PC-9 (cell line): Measurements from ENCODE around the gene HOMER3. TPM values are rescaled to one million over a fixed set of nuclear protein-coding genes. Genes with fewer than 3 reads are reported as not detected.

Experiments
- BruUV-seq: library from RNA; stranded (reverse); fragments of 400-500 nt; replicated peaks from 2 replicates; lab custom pipeline; 2021; lab: Mats Ljungman, UMichigan
- CTCF ChIA-PET: fragments of 300-600 bp; sonication (Branson Sonifier 250); formaldehyde crosslinking; loops from one replicate; lab custom pipeline; 2022; ENCODE audit warnings: antibody characterized with exemption; lab: Charles Lee
- POLR2A ChIA-PET: fragments of 300-600 bp; sonication (Branson Sonifier 250); formaldehyde crosslinking; loops from one replicate; lab custom pipeline; 2022; ENCODE audit warnings: antibody characterized with exemption; ENCODE audit not compliant: unreplicated experiment; lab: Charles Lee
- DNase-seq, 2 experiments: peaks; one replicate each; pipeline versions ENCODE4 v3.0.0 to v3.0.0-alpha.2; 2015 to 2022; ENCODE audit warnings: mixed read lengths in 1 of 2
- H2AFZ ChIP-seq: fragments of 200-600 bp; sonication (generic); 2 replicates; pipeline ENCODE4 v1.8.1; 2017; ENCODE audit warnings: antibody characterized with exemption
- H3F3A ChIP-seq: fragments of 200-600 bp; sonication (generic); 2 replicates; pipeline ENCODE4 v1.8.1; 2017; ENCODE audit warnings: antibody characterized with exemption, mild to moderate bottlenecking, low read depth; ENCODE audit not compliant: insufficient read depth
- H3K27ac ChIP-seq: fragments of 200-600 bp; sonication (generic); 2 replicates; pipeline ENCODE4 v1.6.1; 2016; ENCODE audit warnings: mixed run types
- H3K27me3 ChIP-seq: fragments of 200-600 bp; sonication (generic); 2 replicates; pipeline ENCODE4 v1.6.1; 2016; ENCODE audit warnings: low read depth, mixed run types; ENCODE audit not compliant: insufficient read depth
- H3K36me3 ChIP-seq: fragments of 200-600 bp; sonication (generic); 2 replicates; pipeline ENCODE4 v1.6.1; 2016; ENCODE audit warnings: low read depth, mixed run types
- H3K4me1 ChIP-seq: fragments of 200-600 bp; sonication (generic); replicated peaks from 2 replicates; pipeline ENCODE4 v1.6.1; 2016; ENCODE audit warnings: mixed run types; ENCODE audit not compliant: insufficient read depth
- H3K4me2 ChIP-seq: fragments of 200-600 bp; sonication (generic); 2 replicates; pipeline ENCODE4 v1.6.1; 2017; ENCODE audit warnings: mixed run types
- H3K4me3 ChIP-seq: fragments of 200-600 bp; sonication (generic); 2 replicates; pipeline ENCODE4 v1.6.1; 2016; ENCODE audit warnings: mixed run types
- H3K79me2 ChIP-seq: fragments of 200-600 bp; sonication (generic); 2 replicates; pipeline ENCODE4 v1.6.1; 2017; ENCODE audit warnings: low read depth, mixed run types
- H3K9me2 ChIP-seq: fragments of 200-600 bp; sonication (generic); 2 replicates; pipeline ENCODE4 v1.8.1; 2017; ENCODE audit warnings: mild to moderate bottlenecking; ENCODE audit not compliant: insufficient read depth
- H3K9me3 ChIP-seq: fragments of 200-600 bp; sonication (generic); 2 replicates; pipeline ENCODE4 v1.8.1; 2016; ENCODE audit warnings: low read depth; ENCODE audit not compliant: insufficient read depth
- H4K20me1 ChIP-seq: fragments of 200-600 bp; sonication (generic); 2 replicates; pipeline ENCODE4 v1.8.1; 2017; ENCODE audit not compliant: insufficient read depth
- CTCF ChIP-seq: fragments of 200-600 bp; sonication (generic); conservative IDR thresholded peaks from 2 replicates; pipeline ENCODE4 v1.6.1; 2017; ENCODE audit warnings: mixed run types, antibody characterized with exemption, mild to moderate bottlenecking, moderate library complexity
- EZH2 ChIP-seq: fragments of 200-600 bp; sonication (generic); IDR thresholded peaks from 2 replicates; pipeline ENCODE4 v1.8.0; 2017; ENCODE audit warnings: antibody characterized with exemption, low read depth
- intact Hi-C: fragments of 100-400 bp; cut with micrococcal nuclease; formaldehyde crosslinking; loops from one replicate; pipeline ENCODE4 v1.10.0; 2022; ENCODE audit not compliant: unreplicated experiment
- total RNA-seq: library from RNA; stranded (reverse); gene quantifications from 2 replicates; pipeline ENCODE4 v1.2.3, GENCODE V29; 2021

HOMER3 gene
- total RNA-seq, 1 experiment from 2014 or later = 55.7 TPM

- Histone ChIP-seq H3K9me3 (no peaks in the 10 kb centered on the region), H4K20me1 (peaks cover 12% of the 10 kb centered on the region), H3K4me3 (no peak overlapping the region), H3K4me1 (peaks cover 17% of the 10 kb centered on the region), H3K36me3 (peaks cover 15% of the 10 kb centered on the region), H2AFZ (no peak overlapping the region), H3K4me2 (no peak overlapping the region), H3K9me2 (no peaks in the 10 kb centered on the region), H3K79me2 (peaks cover 45% of the 10 kb centered on the region), H3K27me3 (no peaks in the 10 kb centered on the region), H3K27ac (no peak overlapping the region), H3F3A (peaks cover 11% of the 10 kb centered on the region; the same call in 1 of the 2 replicates)
- ChIA-PET CTCF (no interaction called here), POLR2A (no interaction called here)
- intact Hi-C loops = no loop called here
- BruUV-seq = no TSS peak
- TF ChIP-seq EZH2 = no peak
- DNase-seq = no peak
Observed at GRCh38 chr19:18921593-18921992, 19.4 kb downstream of the HOMER3 start.

- no TSS peak for BruUV-seq
- Histone ChIP-seq H3F3A (peaks cover 9% of the 10 kb centered on the region; the same call in 1 of the 2 replicates), H3K36me3 (peaks cover 16% of the 10 kb centered on the region), H3K4me1 (peaks cover 17% of the 10 kb centered on the region), H3K9me3 (no peaks in the 10 kb centered on the region), H2AFZ (no peak overlapping the region), H4K20me1 (peaks cover 24% of the 10 kb centered on the region), H3K9me2 (no peaks in the 10 kb centered on the region), H3K79me2 (peaks cover 56% of the 10 kb centered on the region), H3K4me2 (peak overlapping the region; percentile 98), H3K27me3 (no peaks in the 10 kb centered on the region), H3K27ac (no peak overlapping the region), H3K4me3 (peak overlapping the region; percentile 72)
- TF ChIP-seq CTCF (no peak), EZH2 (no peak)
- ChIA-PET POLR2A (no interaction called here), CTCF (no interaction called here)
- no peak for DNase-seq
- intact Hi-C loops = no loop called here
Observed at GRCh38 chr19:18920400-18920799, 20.6 kb downstream of the HOMER3 start.

GRCh38 chr19:18919900-18920214, 21.2 kb downstream of the HOMER3 start:
- CTCF ChIA-PET = interaction anchor here (0.6 to 1.4 kb wide), 2 partner anchors 67 to 621 kb away, joined by 4 to 9 read pairs; no protein-coding TSS in a partner anchor
- no peaks in the 10 kb centered on the region for H3K27me3 ChIP-seq
- H3K27ac ChIP-seq = no peak overlapping the region
- BruUV-seq = TSS peak; percentile 72
- no peak for DNase-seq
- peaks cover 30% of the 10 kb centered on the region for H4K20me1 ChIP-seq
- H3K4me1 ChIP-seq = peaks cover 17% of the 10 kb centered on the region
- peak overlapping the region; percentile 98 for H3K4me2 ChIP-seq
- H3F3A ChIP-seq = peaks cover 9% of the 10 kb centered on the region; the same call in 1 of the 2 replicates
- H3K9me3 ChIP-seq = no peaks in the 10 kb centered on the region
- H3K79me2 ChIP-seq = peaks cover 62% of the 10 kb centered on the region
- peaks cover 16% of the 10 kb centered on the region for H3K36me3 ChIP-seq
- no peaks in the 10 kb centered on the region for H3K9me2 ChIP-seq
- intact Hi-C loops = loop anchor here (1.0 to 10.0 kb wide), 4 partner anchors 21 to 445 kb away; partner anchors contain the start of genes HOMER3 and UBA52
- POLR2A ChIA-PET = interaction anchor here (0.6 kb wide), 2 partner anchors 640 to 822 kb away, joined by 3 read pairs; no protein-coding TSS in a partner anchor
- H2AFZ ChIP-seq = peak overlapping the region; percentile 76
- TF ChIP-seq EZH2 (no peak), CTCF (no peak)
- peak overlapping the region; percentile 72 for H3K4me3 ChIP-seq
